GM19438 (cell line): Measurements from ENCODE around the gene SIAH3.
"Not testable (repeated sequence)": the region's sequence is repeated elsewhere in the genome, so short reads cannot be mapped to it uniquely, and the experiment has no call there.

ENCODE experiments used
- ATAC-seq: cut with Tn5 transposase; IDR thresholded peaks from one replicate; pipeline ENCODE4 v1.9.1; 2021; ENCODE audit warnings: low read depth; ENCODE audit not compliant: unreplicated experiment

Gene SIAH3

GRCh38 chr13:45784755-45785675 is 66.5 kb downstream of the SIAH3 start:
- ATAC-seq: no peak

- no peak for ATAC-seq
Measured at GRCh38 chr13:45783346-45784043, 68.1 kb downstream of the SIAH3 start.

GRCh38 chr13:45782327-45783045 is 69.1 kb downstream of the SIAH3 start:
- ATAC-seq: no peak

- no peak for ATAC-seq
Measured at GRCh38 chr13:45781553-45782326, 69.8 kb downstream of the SIAH3 start.

- ATAC-seq: no peak
Measured at GRCh38 chr13:45779901-45780300, 71.7 kb downstream of the SIAH3 start.

GRCh38 chr13:45778882-45779281 is 72.7 kb downstream of the SIAH3 start:
- no peak for ATAC-seq

- ATAC-seq: no peak
Measured at GRCh38 chr13:45776748-45777147, 74.8 kb downstream of the SIAH3 start.

- no peak for ATAC-seq
Measured at GRCh38 chr13:45775401-45775963, 76.1 kb downstream of the SIAH3 start.

- ATAC-seq: no peak
Measured at GRCh38 chr13:45773944-45774343, 77.6 kb downstream of the SIAH3 start.

GRCh38 chr13:45773236-45773635 is 78.3 kb downstream of the SIAH3 start:
- no peak for ATAC-seq

GRCh38 chr13:45770886-45771285 is 80.7 kb downstream of the SIAH3 start:
- no peak for ATAC-seq

- ATAC-seq: no peak
Measured at GRCh38 chr13:45768656-45769479, 82.7 kb downstream of the SIAH3 start.

GRCh38 chr13:45765464-45765863 is 86.1 kb downstream of the SIAH3 start:
- no peak for ATAC-seq

GRCh38 chr13:45763419-45763818 is 88.1 kb downstream of the SIAH3 start:
- ATAC-seq: no peak

- not testable (repeated sequence) for ATAC-seq
Measured at GRCh38 chr13:45757589-45757988, 94.0 kb downstream of the SIAH3 start.

GRCh38 chr13:45756498-45756897 is 95.1 kb downstream of the SIAH3 start:
- not testable (repeated sequence) for ATAC-seq

GRCh38 chr13:45752510-45752909 is 99.0 kb downstream of the SIAH3 start:
- ATAC-seq: no peak

GRCh38 chr13:45751885-45752284 is 99.7 kb downstream of the SIAH3 start:
- ATAC-seq: no peak

GRCh38 chr13:45750566-45750965 is 101.0 kb downstream of the SIAH3 start:
- no peak for ATAC-seq
